Common myeloid progenitor, CD34-positive (primary cell): ENCODE data around the gene RBL1.
"Not testable (repeated sequence)": the region's sequence is repeated elsewhere in the genome, so short reads cannot be mapped to it uniquely, and the experiment has no call there.

Source experiments
- CTCF ChIA-PET: fragments of 350-600 bp; sonication (Branson Sonifier 250); formaldehyde crosslinking; loops from one replicate; lab custom pipeline; 2021; ENCODE audit warnings: antibody characterized with exemption; lab: Charles Lee
- POLR2A ChIA-PET: fragments of 350-600 bp; sonication (Branson Sonifier 250); formaldehyde crosslinking; loops from one replicate; lab custom pipeline; 2021; ENCODE audit warnings: antibody characterized with exemption; lab: Charles Lee
- DNase-seq, 3 donors: peaks; one replicate each; pipeline versions ENCODE4 v3.0.0 to v3.0.0-alpha.2; 2013
- H3K27ac ChIP-seq, 2 experiments: 1 replicate in 1 of 2; 2 replicates in 1 of 2; pipeline ENCODE4 v1.7.0; 2013; ENCODE audit warnings: inconsistent platforms in 2 of 2, low read length in 2 of 2, mild to moderate bottlenecking in 2 of 2, low read depth in 1 of 2, moderate library complexity in 1 of 2; ENCODE audit not compliant: severe bottlenecking in 2 of 2, insufficient read depth in 1 of 2, poor library complexity in 1 of 2
- H3K27me3 ChIP-seq, 5 experiments: replicated peaks in 2 of 5; 1 replicate in 3 of 5; 2 replicates in 2 of 5; pipeline versions ENCODE4 v1.6.1 to v1.7.0; 2013; ENCODE audit warnings: low read length in 4 of 5, mild to moderate bottlenecking in 2 of 5, moderate library complexity in 2 of 5, inconsistent platforms in 1 of 5; ENCODE audit not compliant: insufficient read depth in 5 of 5, control insufficient read depth in 4 of 5
- H3K36me3 ChIP-seq, 4 experiments: 1 replicate in 2 of 4; 2 replicates in 2 of 4; pipeline versions ENCODE4 v1.6.1 to v1.7.0; 2013; ENCODE audit warnings: low read length in 3 of 4, control low read depth in 1 of 4, mild to moderate bottlenecking in 1 of 4; ENCODE audit not compliant: control insufficient read depth in 4 of 4, insufficient read depth in 4 of 4
- H3K4me1 ChIP-seq, 4 experiments: 1 replicate in 3 of 4; 2 replicates in 1 of 4; pipeline versions ENCODE4 v1.6.1 to v1.7.1; 2013; ENCODE audit warnings: low read length in 3 of 4, mild to moderate bottlenecking in 3 of 4, control low read depth in 1 of 4, inconsistent platforms in 1 of 4, moderate library complexity in 1 of 4; ENCODE audit not compliant: control insufficient read depth in 4 of 4, insufficient read depth in 4 of 4; ENCODE audit errors: control extremely low read depth in 1 of 4
- H3K4me3 ChIP-seq, 7 experiments: 1 replicate in 4 of 7; 2 replicates in 3 of 7; pipeline versions ENCODE4 v1.5.1 to v1.7.0; 2013; ENCODE audit warnings: mild to moderate bottlenecking in 7 of 7, low read length in 6 of 7, moderate library complexity in 6 of 7, inconsistent platforms in 2 of 7, low read depth in 2 of 7, control low read depth in 1 of 7; ENCODE audit not compliant: insufficient read depth in 4 of 7, control insufficient read depth in 1 of 7; ENCODE audit errors: extremely low read depth in 1 of 7
- H3K9me3 ChIP-seq, 5 experiments: 1 replicate in 4 of 5; 2 replicates in 1 of 5; pipeline versions ENCODE4 v1.6.1 to v1.7.1; 2013; ENCODE audit warnings: low read length in 4 of 5, mild to moderate bottlenecking in 2 of 5, inconsistent platforms in 1 of 5, low read depth in 1 of 5, moderate library complexity in 1 of 5; ENCODE audit not compliant: control insufficient read depth in 4 of 5, insufficient read depth in 2 of 5; ENCODE audit errors: control extremely low read depth in 1 of 5
- WGBS: methylation state at CpG from one replicate; pipeline ENCODE4 v1.1.5; 2013; ENCODE audit not compliant: insufficient coverage; 5-methylcytosine and 5-hydroxymethylcytosine counted together

Gene RBL1

GRCh38 chr20:37011858-37012257 is 83.9 kb downstream of the RBL1 start:
- 97% methylated on average over 21 of the region's 25 CpGs for WGBS
- H3K9me3 ChIP-seq, H3K4me3 ChIP-seq, POLR2A ChIA-PET, H3K27ac ChIP-seq, DNase-seq, H3K27me3 ChIP-seq, H3K4me1 ChIP-seq, CTCF ChIA-PET: not testable (repeated sequence)
- peaks cover 2 to 30% (median 16%) of the 10 kb centered on the region in 4 experiments for H3K36me3 ChIP-seq

- Histone ChIP-seq H3K4me3 (no peak overlapping the region), H3K9me3 (no peaks in the 10 kb centered on the region), H3K4me1 (peaks cover 0 to 8% (median 0%) of the 10 kb centered on the region in 4 experiments), H3K36me3 (peaks cover 2 to 27% (median 11%) of the 10 kb centered on the region in 4 experiments), H3K27ac (no peak overlapping the region), H3K27me3 (no peaks in the 10 kb centered on the region)
- no peak for DNase-seq
- POLR2A ChIA-PET: no interaction called here
- CTCF ChIA-PET: no interaction called here
These were observed 84.7 kb downstream of the RBL1 start for GRCh38 chr20:37011147-37011546.

- POLR2A ChIA-PET: no interaction called here
- peaks cover 4 to 19% (median 10%) of the 10 kb centered on the region in 4 experiments for H3K36me3 ChIP-seq
- peak; percentile 25 to 72 (median 66) for DNase-seq
These were observed 87.7 kb downstream of the RBL1 start for GRCh38 chr20:37007898-37008649.

GRCh38 chr20:37005062-37005942 is 90.5 kb downstream of the RBL1 start:
- H3K27me3 ChIP-seq, H3K4me3 ChIP-seq, H3K27ac ChIP-seq, H3K9me3 ChIP-seq, POLR2A ChIA-PET: not testable (repeated sequence)
- peaks cover 6 to 20% (median 14%) of the 10 kb centered on the region in 4 experiments for H3K36me3 ChIP-seq
- DNase-seq: peak; percentile 19 to 66 (median 55)
- WGBS: 98% methylated on average over 8 of the region's 11 CpGs
- CTCF ChIA-PET: interaction anchor here (0.7 kb wide), 1 partner anchor 19 kb away, joined by 6 read pairs; no protein-coding TSS in a partner anchor
- peaks cover 0 to 13% (median 1%) of the 10 kb centered on the region in 4 experiments for H3K4me1 ChIP-seq

More at GRCh38 chr20:37007898-37008649, 87.7 kb downstream of the RBL1 start:
- CTCF ChIA-PET: no interaction called here
- Histone ChIP-seq H3K4me3 (no peak overlapping the region), H3K4me1 (peaks cover 0 to 13% (median 1%) of the 10 kb centered on the region in 4 experiments), H3K27me3 (no peaks in the 10 kb centered on the region), H3K9me3 (no peaks in the 10 kb centered on the region), H3K27ac (no peak overlapping the region)

GRCh38 chr20:37001634-37002033 is 94.2 kb downstream of the RBL1 start:
- POLR2A ChIA-PET, H3K27ac ChIP-seq, H3K9me3 ChIP-seq, H3K27me3 ChIP-seq, CTCF ChIA-PET, H3K4me1 ChIP-seq, H3K4me3 ChIP-seq, DNase-seq: not testable (repeated sequence)
- no CpG with 5 or more reads among the region's 2 CpGs for WGBS
- peaks cover 10 to 35% (median 18%) of the 10 kb centered on the region in 4 experiments for H3K36me3 ChIP-seq

- CTCF ChIA-PET, H3K4me1 ChIP-seq, POLR2A ChIA-PET, H3K9me3 ChIP-seq, DNase-seq, H3K4me3 ChIP-seq, H3K27ac ChIP-seq, H3K27me3 ChIP-seq: not testable (repeated sequence)
- no CpG with 5 or more reads among the region's 26 CpGs for WGBS
- H3K36me3 ChIP-seq: peaks cover 12 to 45% (median 21%) of the 10 kb centered on the region in 4 experiments
These were observed 95.6 kb downstream of the RBL1 start for GRCh38 chr20:37000171-37000570.

- H3K4me3 ChIP-seq: no peak overlapping the region
- DNase-seq: no peak
- CTCF ChIA-PET: no interaction called here
- POLR2A ChIA-PET: no interaction called here
- H3K27ac ChIP-seq: no peak overlapping the region
- peaks cover 0 to 4% (median 2%) of the 10 kb centered on the region in 5 experiments for H3K9me3 ChIP-seq
- no peaks in the 10 kb centered on the region for H3K4me1 ChIP-seq
- peaks cover 12 to 43% (median 25%) of the 10 kb centered on the region in 4 experiments for H3K36me3 ChIP-seq
- no peaks in the 10 kb centered on the region for H3K27me3 ChIP-seq
- WGBS: 90% methylated on average over 6 of the region's 7 CpGs
These were observed 97.1 kb downstream of the RBL1 start for GRCh38 chr20:36998652-36999051.
